Effector memory CD8-positive, alpha-beta T cell (primary cell): ENCODE measurements around the gene HIKESHI.

ENCODE experiments used
- ATAC-seq: fragments of 150-1000 bp; cut with Tn5 transposase; replicated peaks from 2 replicates; pipeline ENCODE4 v1.10.0; 2021; ENCODE audit warnings: mild to moderate bottlenecking, moderate library complexity
- DNase-seq, 3 experiments: peaks; one replicate each; pipeline ENCODE4 v3.0.0; 2021
- H3K27ac Mint-ChIP-seq, 2 donors: one replicate each; pipeline ENCODE4 v1.8.0; 2022; ENCODE audit warnings: mild to moderate bottlenecking in 2 of 2, mixed read lengths in 2 of 2, moderate library complexity in 2 of 2
- H3K27me3 Mint-ChIP-seq, 2 donors: one replicate each; pipeline ENCODE4 v1.8.0; 2022; ENCODE audit warnings: mixed read lengths in 2 of 2
- H3K36me3 Mint-ChIP-seq: one replicate; pipeline ENCODE4 v1.8.0; 2022; ENCODE audit warnings: mild to moderate bottlenecking, moderate library complexity, mixed read lengths; ENCODE audit not compliant: insufficient read depth
- H3K4me1 Mint-ChIP-seq, 2 donors: one replicate each; pipeline ENCODE4 v1.8.0; 2022; ENCODE audit warnings: low read depth in 2 of 2, mixed read lengths in 2 of 2
- H3K4me3 Mint-ChIP-seq, 2 donors: one replicate each; pipeline ENCODE4 v1.8.0; 2022; ENCODE audit warnings: mild to moderate bottlenecking in 2 of 2, mixed read lengths in 2 of 2, moderate library complexity in 2 of 2
- H3K9me3 Mint-ChIP-seq, 2 donors: one replicate each; pipeline ENCODE4 v1.8.0; 2022; ENCODE audit warnings: mixed read lengths in 2 of 2
- total RNA-seq, 9 experiments: gene quantifications; one replicate each; lab custom pipeline; 2026; lab: John Stamatoyannopoulos, UW

Gene HIKESHI, protein sequence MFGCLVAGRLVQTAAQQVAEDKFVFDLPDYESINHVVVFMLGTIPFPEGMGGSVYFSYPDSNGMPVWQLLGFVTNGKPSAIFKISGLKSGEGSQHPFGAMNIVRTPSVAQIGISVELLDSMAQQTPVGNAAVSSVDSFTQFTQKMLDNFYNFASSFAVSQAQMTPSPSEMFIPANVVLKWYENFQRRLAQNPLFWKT
- total RNA-seq, result 15.9 to 37.7 (median 30.7) reads per million in 9 experiments

DNA sequence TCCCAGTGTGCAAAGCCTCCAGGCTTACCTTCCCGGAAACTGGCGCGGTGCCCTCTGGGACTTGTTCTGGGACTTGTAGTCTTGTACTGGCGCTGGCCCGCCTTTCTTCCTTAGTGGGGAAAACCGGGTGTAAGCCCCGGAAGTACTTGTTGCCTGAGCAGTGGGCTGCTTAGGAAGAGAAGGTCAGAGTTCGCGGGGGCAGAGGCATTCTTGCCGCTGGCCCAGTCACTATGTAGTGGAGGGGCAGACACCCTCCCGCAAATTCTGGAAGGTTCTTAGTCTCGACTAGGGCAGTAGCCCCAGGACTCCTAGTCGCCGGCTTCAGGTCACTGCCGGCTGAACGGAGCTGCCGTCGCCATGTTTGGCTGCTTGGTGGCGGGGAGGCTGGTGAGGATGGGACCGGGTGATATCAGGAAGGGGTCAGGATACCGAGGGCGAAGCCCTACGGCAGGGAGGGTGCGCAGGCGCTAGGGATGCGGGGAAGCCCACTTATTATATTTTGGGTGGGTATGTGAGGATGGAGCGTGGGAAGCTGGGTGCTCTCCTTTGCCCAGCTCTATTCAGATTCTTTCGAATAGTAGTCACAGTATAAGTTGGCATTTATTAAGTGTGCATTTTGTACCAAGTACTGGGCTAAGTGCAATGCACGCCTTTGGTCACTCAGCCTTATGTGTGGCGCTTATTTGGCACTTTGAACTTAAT lies at the start of gene HIKESHI:
HIKESHI (plus strand) TSS at position 149 of the 702 bp plus-strand sequence; CDS start at position 358, 209 bp downstream.
- H3K4me1 Mint-ChIP-seq, result peaks cover 12 to 18% of the 10 kb centered on the region in 2 donors
- no peaks in the 10 kb centered on the region for H3K27me3 Mint-ChIP-seq
- DNase-seq (peak; percentile 80 to 86 (median 82)), ATAC-seq (peak; percentile 99)
- peak within 1 kb of the TSS; percentile 99 to 100 for H3K4me3 Mint-ChIP-seq
- no peaks in the 10 kb centered on the region for H3K9me3 Mint-ChIP-seq
- peak within 1 kb of the TSS; percentile 99 to 100 for H3K27ac Mint-ChIP-seq
- H3K36me3 Mint-ChIP-seq, result peaks cover 10% of the 10 kb centered on the region

GRCh38 chr11:86255896-86256295 lies 46.1 kb upstream of the HIKESHI start:
- Mint-ChIP-seq H3K36me3 (peaks cover 73% of the 10 kb centered on the region), H3K27me3 (no peaks in the 10 kb centered on the region), H3K9me3 (no peaks in the 10 kb centered on the region), H3K4me3 (no peak overlapping the region), H3K4me1 (peaks cover 10 to 30% of the 10 kb centered on the region in 2 donors), H3K27ac (no peak overlapping the region)
- no peak for DNase-seq
- ATAC-seq, result no peak

GRCh38 chr11:86256608-86257007 lies 45.4 kb upstream of the HIKESHI start:
- DNase-seq (no peak), ATAC-seq (no peak)
- Mint-ChIP-seq H3K9me3 (no peaks in the 10 kb centered on the region), H3K27ac (peak overlapping the region in 1 of 2 donors; percentile 32), H3K4me1 (peaks cover 7 to 24% of the 10 kb centered on the region in 2 donors), H3K4me3 (no peak overlapping the region), H3K27me3 (no peaks in the 10 kb centered on the region), H3K36me3 (peaks cover 74% of the 10 kb centered on the region)

- Mint-ChIP-seq H3K27ac (no peak overlapping the region), H3K4me1 (peaks cover 6 to 16% of the 10 kb centered on the region in 2 donors), H3K27me3 (no peaks in the 10 kb centered on the region), H3K36me3 (peaks cover 71% of the 10 kb centered on the region), H3K4me3 (no peak overlapping the region), H3K9me3 (no peaks in the 10 kb centered on the region)
- ATAC-seq (no peak), DNase-seq (no peak)
These were observed 44.6 kb upstream of the HIKESHI start for GRCh38 chr11:86257446-86257845.

DNA sequence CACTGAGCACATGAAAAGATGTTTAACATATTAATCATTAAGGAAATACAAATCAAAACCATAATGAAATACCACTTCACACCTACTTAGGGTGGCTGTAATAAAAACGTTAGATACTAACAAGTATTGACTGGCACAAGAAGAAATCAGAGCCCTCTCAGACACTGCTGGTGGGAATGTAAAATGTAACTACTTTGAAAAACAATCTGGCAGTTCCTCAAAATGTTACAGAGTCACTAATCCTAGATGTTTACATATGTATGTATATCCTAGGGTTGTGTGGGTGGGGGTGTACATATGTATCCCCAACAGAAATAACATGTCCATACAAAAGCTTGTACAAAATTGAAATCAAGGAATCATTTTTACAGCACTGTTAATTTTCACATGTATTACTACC lies 42.3 kb upstream of the HIKESHI start:
- Mint-ChIP-seq H3K27ac (no peak overlapping the region), H3K4me3 (no peak overlapping the region), H3K36me3 (peaks cover 56% of the 10 kb centered on the region), H3K4me1 (peaks cover 2 to 12% of the 10 kb centered on the region in 2 donors), H3K9me3 (no peaks in the 10 kb centered on the region), H3K27me3 (no peaks in the 10 kb centered on the region)
- ATAC-seq (no peak), DNase-seq (no peak)

GRCh38 chr11:86261328-86261727 lies 40.7 kb upstream of the HIKESHI start:
- Mint-ChIP-seq H3K9me3 (no peaks in the 10 kb centered on the region), H3K36me3 (peaks cover 46% of the 10 kb centered on the region), H3K27ac (no peak overlapping the region), H3K27me3 (no peaks in the 10 kb centered on the region), H3K4me1 (peaks cover 2 to 4% of the 10 kb centered on the region in 2 donors), H3K4me3 (no peak overlapping the region)
- DNase-seq (no peak), ATAC-seq (no peak)

DNA sequence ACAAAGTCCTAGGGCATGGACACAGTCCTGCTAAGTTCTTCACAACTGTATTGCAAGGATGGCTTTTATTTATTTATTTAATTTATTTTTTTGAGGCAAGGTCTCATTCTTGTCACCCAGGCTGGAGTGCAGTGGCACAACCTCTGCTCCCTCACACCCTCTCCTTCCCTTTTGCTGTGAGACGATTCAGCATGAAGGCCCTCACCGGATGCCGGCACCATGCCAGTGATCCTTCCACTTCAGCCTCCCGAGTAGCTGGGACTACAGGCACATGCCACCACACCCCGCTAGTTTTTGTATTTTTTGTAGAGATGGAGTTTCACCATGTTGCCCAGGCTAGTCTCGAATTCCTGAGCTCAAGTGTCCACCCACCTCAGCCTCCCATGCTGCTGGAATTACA lies 39.7 kb upstream of the HIKESHI start:
- H3K4me1 Mint-ChIP-seq, result peaks cover 0 to 4% of the 10 kb centered on the region in 2 donors
- no peak for DNase-seq
- peak overlapping the region in 1 of 2 donors; percentile 2 for H3K27ac Mint-ChIP-seq
- ATAC-seq, result no peak
- H3K27me3 Mint-ChIP-seq, result no peaks in the 10 kb centered on the region
- H3K9me3 Mint-ChIP-seq, result no peaks in the 10 kb centered on the region
- no peak overlapping the region for H3K4me3 Mint-ChIP-seq
- peaks cover 36% of the 10 kb centered on the region for H3K36me3 Mint-ChIP-seq

GRCh38 chr11:86264649-86265048 lies 37.4 kb upstream of the HIKESHI start:
- no peaks in the 10 kb centered on the region for H3K27me3 Mint-ChIP-seq
- ATAC-seq, result no peak

DNA sequence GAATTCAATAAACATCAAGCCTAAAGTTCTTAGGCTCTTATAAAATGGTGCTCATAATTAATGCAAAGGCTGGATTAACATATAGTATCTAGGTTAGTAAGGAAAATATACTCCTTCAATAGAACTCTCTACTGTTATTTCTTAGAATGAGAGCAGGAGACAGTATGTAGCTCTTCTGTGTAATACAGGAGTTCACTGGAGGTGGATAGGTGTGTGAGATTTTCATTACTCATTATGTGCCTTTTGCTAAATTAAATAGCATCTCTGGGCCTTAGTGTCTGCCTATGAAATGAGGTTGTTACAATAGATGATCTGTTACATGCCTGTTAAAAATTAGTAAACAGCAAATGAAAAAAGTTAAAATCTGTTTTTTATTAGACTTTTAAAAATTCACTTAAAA lies 36.8 kb upstream of the HIKESHI start:
- Mint-ChIP-seq H3K27ac (no peak overlapping the region), H3K4me3 (no peak overlapping the region), H3K36me3 (peaks cover 37% of the 10 kb centered on the region), H3K4me1 (peaks cover 2 to 5% of the 10 kb centered on the region in 2 donors), H3K9me3 (no peaks in the 10 kb centered on the region), H3K27me3 (no peaks in the 10 kb centered on the region)
- no peak for ATAC-seq
- no peak for DNase-seq

More at GRCh38 chr11:86264649-86265048, 37.4 kb upstream of the HIKESHI start:
- DNase-seq, result no peak
- Mint-ChIP-seq H3K36me3 (peaks cover 36% of the 10 kb centered on the region), H3K27ac (peak overlapping the region in 1 of 2 donors; percentile 36), H3K4me1 (no peaks in the 10 kb centered on the region), H3K9me3 (no peaks in the 10 kb centered on the region), H3K4me3 (no peak overlapping the region)

GRCh38 chr11:86269645-86270044 lies 32.4 kb upstream of the HIKESHI start:
- no peaks in the 10 kb centered on the region for H3K27me3 Mint-ChIP-seq
- H3K27ac Mint-ChIP-seq, result peak overlapping the region in 1 of 2 donors; percentile 16
- H3K4me1 Mint-ChIP-seq, result peaks cover 12 to 28% of the 10 kb centered on the region in 2 donors
- ATAC-seq (no peak), DNase-seq (no peak)
- H3K36me3 Mint-ChIP-seq, result peaks cover 59% of the 10 kb centered on the region
- no peak overlapping the region for H3K4me3 Mint-ChIP-seq
- H3K9me3 Mint-ChIP-seq, result no peaks in the 10 kb centered on the region

DNA sequence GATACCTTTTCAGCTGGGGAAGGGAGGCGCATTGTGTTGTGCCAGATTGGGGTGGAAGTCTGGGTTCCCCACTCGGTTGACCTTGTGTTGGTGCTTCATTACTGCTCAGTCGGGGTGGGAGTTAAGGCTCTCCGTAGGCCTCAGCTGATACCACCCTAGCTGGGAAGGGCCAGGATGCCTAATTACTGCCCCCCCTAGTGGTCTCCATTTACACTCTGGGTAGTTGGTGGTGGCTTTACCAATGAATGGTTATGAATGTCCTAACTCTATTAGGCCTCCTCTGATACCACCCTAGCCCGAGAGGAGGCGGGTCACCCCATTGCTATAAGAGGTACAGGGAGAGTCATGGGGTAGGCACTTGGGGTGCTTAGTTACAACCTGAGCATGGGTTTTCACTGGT lies 27.5 kb upstream of the HIKESHI start:
- H3K4me3 Mint-ChIP-seq, result no peak overlapping the region
- no peaks in the 10 kb centered on the region for H3K9me3 Mint-ChIP-seq
- H3K36me3 Mint-ChIP-seq, result peaks cover 84% of the 10 kb centered on the region
- H3K4me1 Mint-ChIP-seq, result peaks cover 19 to 36% of the 10 kb centered on the region in 2 donors
- ATAC-seq (no peak), DNase-seq (no peak)
- H3K27ac Mint-ChIP-seq, result peak overlapping the region; percentile 77 to 82
- H3K27me3 Mint-ChIP-seq, result no peaks in the 10 kb centered on the region

DNA sequence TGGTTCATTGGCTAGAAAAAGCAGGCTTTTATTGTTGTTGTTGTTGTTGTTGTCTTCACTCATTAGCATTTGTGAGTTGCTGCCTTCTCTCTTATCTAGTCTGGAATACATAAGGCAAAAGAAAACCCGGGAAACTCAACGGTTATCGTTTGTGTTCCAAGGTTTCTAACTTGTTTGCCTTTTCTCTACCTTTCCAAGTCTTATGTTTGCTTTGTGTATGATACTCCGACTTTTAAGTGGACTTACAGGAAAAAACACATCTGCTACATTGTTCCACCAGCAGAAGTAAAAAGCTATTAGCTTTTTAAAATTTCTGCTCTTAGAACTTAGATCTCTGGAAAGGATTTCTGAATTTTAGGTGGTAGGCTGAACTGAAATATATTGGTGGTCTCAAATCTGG lies 27.0 kb upstream of the HIKESHI start:
- Mint-ChIP-seq H3K4me3 (no peak overlapping the region), H3K9me3 (no peaks in the 10 kb centered on the region), H3K27me3 (no peaks in the 10 kb centered on the region), H3K36me3 (peaks cover 86% of the 10 kb centered on the region), H3K4me1 (peaks cover 19 to 34% of the 10 kb centered on the region in 2 donors), H3K27ac (peak overlapping the region; percentile 77 to 82)
- DNase-seq (no peak), ATAC-seq (no peak)

- Mint-ChIP-seq H3K36me3 (peaks cover 82% of the 10 kb centered on the region), H3K4me1 (peaks cover 17 to 30% of the 10 kb centered on the region in 2 donors)
These were observed 26.3 kb upstream of the HIKESHI start for GRCh38 chr11:86275493-86276370.

More at GRCh38 chr11:86275493-86276370, 26.3 kb upstream of the HIKESHI start:
- no peak overlapping the region for H3K4me3 Mint-ChIP-seq
- no peak overlapping the region for H3K27ac Mint-ChIP-seq
- no peak for DNase-seq
- H3K9me3 Mint-ChIP-seq, result no peaks in the 10 kb centered on the region
- H3K27me3 Mint-ChIP-seq, result no peaks in the 10 kb centered on the region
- peak; percentile 40 for ATAC-seq
